ENCODE data around the gene CCDC141. TPM values are rescaled to one million over a fixed set of nuclear protein-coding genes. Genes with fewer than 3 reads are reported as not detected.

Gene CCDC141
- total RNA-seq, 1 experiment from 2014 or later: 11.5 TPM

DNA sequence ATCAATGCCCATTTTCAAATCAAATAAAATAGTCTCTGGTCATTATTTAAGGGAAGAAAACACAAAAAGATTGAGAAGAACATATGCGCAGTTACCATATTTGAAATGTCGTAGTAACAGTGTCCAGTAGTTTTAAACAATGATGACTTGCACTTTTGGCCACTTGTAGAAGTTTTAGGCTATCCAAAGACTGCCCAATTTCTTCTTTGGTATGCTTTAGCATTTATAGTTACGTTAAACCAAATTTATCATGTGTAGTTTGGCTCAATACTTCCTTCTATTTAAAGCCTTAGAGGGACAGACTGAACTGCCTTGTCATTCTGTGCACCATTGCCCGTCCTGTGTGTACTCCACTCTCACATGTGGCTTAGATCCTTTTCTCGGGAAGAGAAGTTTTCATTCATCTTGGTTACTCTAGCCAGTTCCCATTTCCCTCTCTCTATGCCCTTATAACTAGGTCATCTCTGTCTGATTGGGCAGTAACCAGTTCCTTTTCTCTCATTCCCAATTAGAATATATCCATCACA lies 157.9 kb downstream of the CCDC141 start:
- BruUV-seq (replicated peaks): no TSS peak
- Mint-ChIP-seq H3K27me3 (ENCODE audit: insufficient read depth, unreplicated experiment) (no peaks in the 10 kb centered on the region), H3K4me1 (ENCODE audit: low read depth, unreplicated experiment) (no peaks in the 10 kb centered on the region), H3K36me3 (ENCODE audit: insufficient read depth, unreplicated experiment) (no peaks in the 10 kb centered on the region), H3K4me3 (ENCODE audit: unreplicated experiment) (no peak overlapping the region), H3K9me3 (ENCODE audit: unreplicated experiment) (no peaks in the 10 kb centered on the region), H3K27ac (ENCODE audit: unreplicated experiment) (no peak overlapping the region)
- ChIA-PET POLR2A (no interaction called here), CTCF (interaction anchor here (0.7 to 1.0 kb wide), 3 partner anchors 28 to 130 kb away, joined by 3 to 5 read pairs (median 5); no protein-coding TSS in a partner anchor)
- H3K27me3 ChIP-seq (replicated peaks; ENCODE audit: control insufficient read depth, insufficient read depth, low read length): no peaks in the 10 kb centered on the region
- no peak for DNase-seq
- no peaks in the 10 kb centered on the region for H3K9me3 ChIP-seq
- H3K4me1 ChIP-seq: no peaks in the 10 kb centered on the region
- TF ChIP-seq, protein P1, sequence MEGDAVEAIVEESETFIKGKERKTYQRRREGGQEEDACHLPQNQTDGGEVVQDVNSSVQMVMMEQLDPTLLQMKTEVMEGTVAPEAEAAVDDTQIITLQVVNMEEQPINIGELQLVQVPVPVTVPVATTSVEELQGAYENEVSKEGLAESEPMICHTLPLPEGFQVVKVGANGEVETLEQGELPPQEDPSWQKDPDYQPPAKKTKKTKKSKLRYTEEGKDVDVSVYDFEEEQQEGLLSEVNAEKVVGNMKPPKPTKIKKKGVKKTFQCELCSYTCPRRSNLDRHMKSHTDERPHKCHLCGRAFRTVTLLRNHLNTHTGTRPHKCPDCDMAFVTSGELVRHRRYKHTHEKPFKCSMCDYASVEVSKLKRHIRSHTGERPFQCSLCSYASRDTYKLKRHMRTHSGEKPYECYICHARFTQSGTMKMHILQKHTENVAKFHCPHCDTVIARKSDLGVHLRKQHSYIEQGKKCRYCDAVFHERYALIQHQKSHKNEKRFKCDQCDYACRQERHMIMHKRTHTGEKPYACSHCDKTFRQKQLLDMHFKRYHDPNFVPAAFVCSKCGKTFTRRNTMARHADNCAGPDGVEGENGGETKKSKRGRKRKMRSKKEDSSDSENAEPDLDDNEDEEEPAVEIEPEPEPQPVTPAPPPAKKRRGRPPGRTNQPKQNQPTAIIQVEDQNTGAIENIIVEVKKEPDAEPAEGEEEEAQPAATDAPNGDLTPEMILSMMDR (IDR thresholded peaks at IDR 0.05; ENCODE audit: insufficient read depth in 1 of 2, low read depth in 1 of 2, low read length in 1 of 2, severe bottlenecking in 1 of 2, unreplicated experiment in 1 of 2): no peak
- intact Hi-C loops (cut with micrococcal nuclease; ENCODE audit: unreplicated experiment): loop anchor here (1.0 to 2.0 kb wide), 4 partner anchors 22 to 237 kb away; no protein-coding TSS in a partner anchor
- no peak overlapping the region for H3K4me3 ChIP-seq (ENCODE audit: low read depth, low read length)
- H3K36me3 ChIP-seq (ENCODE audit: control insufficient read depth, insufficient read depth, low read length): no peaks in the 10 kb centered on the region

DNA sequence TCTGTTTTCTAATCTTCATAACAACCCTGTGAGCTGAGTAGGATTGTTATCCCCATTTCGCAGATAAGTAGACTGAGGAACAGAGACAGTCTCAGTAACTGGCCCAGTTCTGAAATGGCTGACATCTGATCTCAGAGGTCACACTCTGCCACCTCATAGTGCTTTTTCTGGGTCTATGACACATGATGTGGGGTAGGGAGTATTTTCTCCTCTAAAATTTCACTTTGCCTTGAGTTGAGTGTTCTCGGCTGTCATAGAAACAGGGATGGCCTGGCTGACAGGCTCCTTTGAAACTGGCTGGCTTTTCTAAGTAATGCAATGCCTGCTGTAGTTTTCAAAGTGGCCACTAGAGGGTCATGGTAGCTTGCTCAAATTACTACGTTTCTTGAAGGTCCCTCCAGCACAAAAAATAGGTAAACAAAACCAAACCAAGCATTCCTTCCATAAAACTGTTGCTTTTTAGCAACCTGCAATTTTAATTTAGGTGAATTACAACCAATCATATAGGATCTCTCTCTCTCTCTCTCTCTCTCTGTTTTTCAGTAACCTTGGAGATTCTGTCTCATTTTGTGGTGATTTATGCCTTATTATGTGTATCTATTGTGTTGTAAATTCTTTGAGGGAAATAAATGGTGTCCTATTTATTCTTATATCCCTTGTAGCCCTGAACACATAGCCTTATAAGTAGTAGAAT lies 158.5 kb downstream of the CCDC141 start:
- ChIA-PET POLR2A (no interaction called here), CTCF (interaction anchor here (0.7 to 1.0 kb wide), 4 partner anchors 28 to 130 kb away, joined by 3 to 5 read pairs (median 4); no protein-coding TSS in a partner anchor)
- intact Hi-C loops (cut with micrococcal nuclease; ENCODE audit: unreplicated experiment): loop anchor here (1.0 to 2.0 kb wide), 4 partner anchors 23 to 238 kb away; no protein-coding TSS in a partner anchor
- no peaks in the 10 kb centered on the region for H3K9me3 Mint-ChIP-seq (ENCODE audit: unreplicated experiment)
- Histone ChIP-seq H3K4me3 (ENCODE audit: low read depth, low read length) (no peak overlapping the region), H3K4me1 (no peaks in the 10 kb centered on the region), H3K27me3 (replicated peaks; ENCODE audit: control insufficient read depth, insufficient read depth, low read length) (no peaks in the 10 kb centered on the region), H3K9me3 (no peaks in the 10 kb centered on the region), H3K36me3 (ENCODE audit: control insufficient read depth, insufficient read depth, low read length) (no peaks in the 10 kb centered on the region)
- no peak overlapping the region for H3K4me3 Mint-ChIP-seq (ENCODE audit: unreplicated experiment)
- no peaks in the 10 kb centered on the region for H3K27me3 Mint-ChIP-seq (ENCODE audit: insufficient read depth, unreplicated experiment)
- H3K36me3 Mint-ChIP-seq (ENCODE audit: insufficient read depth, unreplicated experiment): no peaks in the 10 kb centered on the region
- DNase-seq: peak; percentile 72 to 80
- no TSS peak for BruUV-seq (replicated peaks)
- no peaks in the 10 kb centered on the region for H3K4me1 Mint-ChIP-seq (ENCODE audit: low read depth, unreplicated experiment)
- TF ChIP-seq, protein P1 (IDR thresholded peaks at IDR 0.05; ENCODE audit: insufficient read depth in 1 of 2, low read depth in 1 of 2, low read length in 1 of 2, severe bottlenecking in 1 of 2, unreplicated experiment in 1 of 2): peak; percentile 89 to 90
- no peak overlapping the region for H3K27ac Mint-ChIP-seq (ENCODE audit: unreplicated experiment)

- no peaks in the 10 kb centered on the region; the same call in 1 of the 2 replicates for H3K4me1 ChIP-seq
- H3K4me3 ChIP-seq (ENCODE audit: low read depth, low read length): no peak overlapping the region
- no TSS peak for BruUV-seq (replicated peaks)
- ChIA-PET POLR2A (no interaction called here), CTCF (no interaction called here)
- intact Hi-C loops (cut with micrococcal nuclease; ENCODE audit: unreplicated experiment): no loop called here
- no peaks in the 10 kb centered on the region for H3K4me1 Mint-ChIP-seq (ENCODE audit: low read depth, unreplicated experiment)
- DNase-seq: no peak
- no peaks in the 10 kb centered on the region for H3K36me3 ChIP-seq (ENCODE audit: control insufficient read depth, insufficient read depth, low read length)
- H3K36me3 Mint-ChIP-seq (ENCODE audit: insufficient read depth, unreplicated experiment): peaks cover 4% of the 10 kb centered on the region
- TF ChIP-seq, protein P1 (IDR thresholded peaks at IDR 0.05; ENCODE audit: insufficient read depth in 1 of 2, low read depth in 1 of 2, low read length in 1 of 2, severe bottlenecking in 1 of 2, unreplicated experiment in 1 of 2): no peak
- H3K9me3 Mint-ChIP-seq (ENCODE audit: unreplicated experiment): no peaks in the 10 kb centered on the region
- no peaks in the 10 kb centered on the region for H3K27me3 Mint-ChIP-seq (ENCODE audit: insufficient read depth, unreplicated experiment)
- H3K27ac Mint-ChIP-seq (ENCODE audit: unreplicated experiment): no peak overlapping the region
- no peaks in the 10 kb centered on the region for H3K27me3 ChIP-seq (replicated peaks; ENCODE audit: control insufficient read depth, insufficient read depth, low read length)
- no peak overlapping the region for H3K4me3 Mint-ChIP-seq (ENCODE audit: unreplicated experiment)
- H3K9me3 ChIP-seq: no peaks in the 10 kb centered on the region
Observed at GRCh38 chr2:178886006-178886405, 163.9 kb downstream of the CCDC141 start.

Measured in Caco-2 (cell line).